ENCODE measurements around the gene TRIM64.
"Not testable (repeated sequence)": the region's sequence is repeated elsewhere in the genome, so short reads cannot be mapped to it uniquely, and the experiment has no call there.

TRIM64 gene, protein sequence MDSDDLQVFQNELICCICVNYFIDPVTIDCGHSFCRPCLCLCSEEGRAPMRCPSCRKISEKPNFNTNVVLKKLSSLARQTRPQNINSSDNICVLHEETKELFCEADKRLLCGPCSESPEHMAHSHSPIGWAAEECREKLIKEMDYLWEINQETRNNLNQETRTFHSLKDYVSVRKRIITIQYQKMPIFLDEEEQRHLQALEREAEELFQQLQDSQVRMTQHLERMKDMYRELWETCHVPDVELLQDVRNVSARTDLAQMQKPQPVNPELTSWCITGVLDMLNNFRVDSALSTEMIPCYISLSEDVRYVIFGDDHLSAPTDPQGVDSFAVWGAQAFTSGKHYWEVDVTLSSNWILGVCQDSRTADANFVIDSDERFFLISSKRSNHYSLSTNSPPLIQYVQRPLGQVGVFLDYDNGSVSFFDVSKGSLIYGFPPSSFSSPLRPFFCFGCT

DNA sequence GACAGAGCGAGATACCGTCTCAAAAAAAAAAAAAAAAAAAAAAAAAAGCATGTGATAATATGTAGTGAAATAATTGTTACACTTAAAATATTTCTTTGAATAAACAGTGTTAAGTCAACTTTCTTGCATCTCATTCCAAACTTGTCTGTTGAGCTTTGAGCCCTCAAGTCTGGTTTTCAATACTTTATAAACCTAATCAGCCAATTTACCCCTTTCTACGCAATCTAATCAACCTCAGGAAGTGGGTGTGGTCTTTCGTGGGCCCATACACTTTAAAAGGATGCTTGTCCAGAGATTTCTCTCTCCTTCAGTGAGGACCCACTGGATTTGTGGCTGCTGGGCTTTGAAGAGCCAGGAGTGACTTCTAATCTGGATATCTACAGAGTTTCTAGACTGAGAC lies at the start of gene TRIM64:
Gene TRIM64, plus strand, starts transcription at position 301 of the 400 bp plus-strand sequence. CDS start 2,467 bp downstream, outside the sequence.
- DNase-seq (ENCODE audit: low spot score); FAIRE-seq: not testable (repeated sequence)

DNA sequence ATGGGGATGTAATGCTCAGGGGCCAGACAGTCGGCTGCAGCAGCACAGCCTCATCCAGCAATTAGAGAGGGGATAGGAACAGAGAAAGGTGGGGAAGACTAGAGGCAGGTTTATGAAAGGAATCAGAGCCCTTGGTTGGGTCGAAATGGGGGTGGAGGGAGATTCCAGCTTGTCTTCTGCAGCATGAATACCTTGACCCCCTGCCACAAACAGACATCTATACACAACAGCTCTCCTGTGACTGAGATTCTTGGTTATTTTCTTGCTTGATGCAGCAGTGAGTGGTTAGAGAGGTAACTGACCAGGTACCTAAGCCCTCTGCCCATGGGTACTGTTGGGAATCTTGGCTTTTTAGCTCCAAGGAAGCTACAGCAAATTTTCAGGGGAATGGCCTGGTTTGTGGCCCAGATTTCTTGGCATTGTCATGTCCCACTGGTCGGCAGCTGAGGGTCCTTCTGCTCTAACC lies 43.6 kb upstream of the TRIM64 start, which contains the start of gene TRIM49D1:
Gene TRIM49D1, minus strand, starts transcription at position 51 of the 466 bp plus-strand sequence. CDS start 4,535 bp downstream, outside the sequence.
- DNase-seq (ENCODE audit: low spot score) (no peak), FAIRE-seq (no peak)

DNA sequence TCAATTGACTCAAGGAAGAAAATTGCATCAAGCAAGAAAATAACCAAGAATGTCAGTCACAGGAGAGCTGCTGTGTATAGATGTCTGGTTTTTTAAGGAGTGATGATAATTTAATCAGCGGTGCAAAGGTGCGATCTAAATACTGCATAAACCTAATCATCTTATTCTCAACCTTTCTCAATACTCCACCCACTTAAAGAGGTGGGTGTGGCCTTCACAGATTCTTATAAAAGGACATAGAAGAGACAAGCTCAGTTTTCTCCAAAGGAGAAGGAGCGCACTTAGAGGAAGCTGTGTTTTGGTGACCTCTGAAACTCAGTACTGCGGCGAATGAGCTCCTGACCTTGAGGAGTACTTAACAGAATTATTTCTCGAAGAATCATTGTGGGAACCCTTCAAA lies 42.1 kb upstream of the TRIM64 start, which contains the start of gene TRIM49D2:
Gene TRIM49D2, plus strand, starts transcription at position 301 of the 400 bp plus-strand sequence. CDS start 2,698 bp downstream, outside the sequence.
- not testable (repeated sequence) for FAIRE-seq; DNase-seq (ENCODE audit: low spot score)

DNA sequence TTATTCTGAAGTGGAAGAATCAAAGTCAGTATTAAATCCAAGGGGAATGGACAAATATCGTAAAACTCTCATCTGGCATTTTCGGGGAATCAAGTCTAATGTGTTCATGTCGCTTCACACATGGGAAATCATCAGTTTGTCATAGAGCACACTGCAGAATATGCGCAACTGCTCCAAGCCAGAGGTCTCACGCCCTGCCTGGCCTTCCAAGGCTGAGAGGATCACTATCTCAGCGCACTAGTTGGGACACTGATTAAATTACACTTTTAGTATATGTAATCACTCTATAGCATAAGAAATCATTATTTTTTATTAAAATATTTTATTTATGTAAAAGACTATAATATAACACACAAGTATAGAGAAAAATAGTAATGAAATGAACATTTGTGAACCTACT lies 5.0 kb upstream of the TRIM64 start:
- not testable (repeated sequence) for DNase-seq (ENCODE audit: low spot score); FAIRE-seq

Data from RCC 7860 (cell line).